HG03039 (cell line): Measurements from ENCODE around the gene LAX1.
A peak's percentile ranks its signal among the peaks of the same experiment; 100 is the strongest.
"Not testable (repeated sequence)": the region's sequence is repeated elsewhere in the genome, so short reads cannot be mapped to it uniquely, and the experiment has no call there.

Experiments used
- ATAC-seq: cut with Tn5 transposase; IDR thresholded peaks from one replicate; pipeline ENCODE4 v1.9.1; 2021; ENCODE audit warnings: mild to moderate bottlenecking, moderate library complexity; ENCODE audit not compliant: unreplicated experiment

LAX1 gene

GRCh38 chr1:203768256-203768655 lies 3.3 kb downstream of the LAX1 start:
- ATAC-seq: no peak

- ATAC-seq: no peak
Observed at GRCh38 chr1:203769505-203770343, 4.7 kb downstream of the LAX1 start.

GRCh38 chr1:203771901-203772301 lies 6.9 kb downstream of the LAX1 start:
- no peak for ATAC-seq

- no peak for ATAC-seq
Observed at GRCh38 chr1:203772836-203773235, 7.9 kb downstream of the LAX1 start.

GRCh38 chr1:203776636-203777035 lies 11.7 kb downstream of the LAX1 start:
- no peak for ATAC-seq

GRCh38 chr1:203777596-203777995 lies 12.6 kb downstream of the LAX1 start:
- ATAC-seq: no peak

- no peak for ATAC-seq
Observed at GRCh38 chr1:203778146-203778545, 13.2 kb downstream of the LAX1 start.

- no peak for ATAC-seq
Observed at GRCh38 chr1:203778789-203779188, 13.8 kb downstream of the LAX1 start.

GRCh38 chr1:203781962-203782361 lies 17.0 kb downstream of the LAX1 start:
- no peak for ATAC-seq

- ATAC-seq: no peak
Observed at GRCh38 chr1:203789966-203790365, 25.0 kb downstream of the LAX1 start.

GRCh38 chr1:203791498-203791897 lies 26.5 kb downstream of the LAX1 start:
- ATAC-seq: no peak

GRCh38 chr1:203792486-203792885 lies 27.5 kb downstream of the LAX1 start:
- ATAC-seq: no peak

- ATAC-seq: not testable (repeated sequence)
Observed at GRCh38 chr1:203793561-203793960, 28.6 kb downstream of the LAX1 start.

GRCh38 chr1:203794764-203795440 lies 29.9 kb downstream of the LAX1 start:
- ATAC-seq: no peak

GRCh38 chr1:203795441-203796235 lies 30.7 kb downstream of the LAX1 start, which contains the start of the genes ZBED6 and ZC3H11A:
ZBED6 (plus strand) TSS chr1:203795623; CDS start chr1:203797523, 1,900 bp downstream.
ZC3H11A (plus strand) TSS chr1:203795623; CDS start chr1:203817071, 21,448 bp downstream.
- peak; percentile 91 for ATAC-seq

- peak; percentile 11 for ATAC-seq
Observed at GRCh38 chr1:203796236-203796605, 31.2 kb downstream of the LAX1 start.

GRCh38 chr1:203797216-203797615 lies 32.2 kb downstream of the LAX1 start:
- ATAC-seq: no peak

GRCh38 chr1:203797948-203798655 lies 33.1 kb downstream of the LAX1 start:
- no peak for ATAC-seq

GRCh38 chr1:203799157-203799556 lies 34.2 kb downstream of the LAX1 start:
- no peak for ATAC-seq

- ATAC-seq: no peak
Observed at GRCh38 chr1:203799971-203800370, 35.0 kb downstream of the LAX1 start.

GRCh38 chr1:203805689-203806088 lies 40.7 kb downstream of the LAX1 start:
- ATAC-seq: no peak
